Body of pancreas (tissue), 4 donors: ENCODE data around the gene KCNA10. TPM values are rescaled to one million over a fixed set of nuclear protein-coding genes. Genes with fewer than 3 reads are reported as not detected.

Source experiments
- ATAC-seq: fragments of 150-250 bp; one replicate; pipeline ENCODE4 v1.9.1; 2016
- DNase-seq, 4 donors: peaks; one replicate each; pipeline ENCODE4 v3.0.0-alpha.2; 2019
- H3K27ac ChIP-seq, 4 donors: fragments of 200-600 bp; sonication (generic); 1 replicate in 3 of 4; 2 replicates in 1 of 4; pipeline versions ENCODE4 v1.5.1 to v1.6.1; 2016 to 2019; ENCODE audit warnings: mild to moderate bottlenecking in 1 of 4, mixed read lengths in 1 of 4, moderate library complexity in 1 of 4
- H3K27me3 ChIP-seq, 2 donors: fragments of 200-600 bp; sonication (generic); one replicate each; pipeline ENCODE4 v1.6.0; 2016; ENCODE audit warnings: mild to moderate bottlenecking in 1 of 2
- H3K36me3 ChIP-seq, 2 donors: fragments of 200-600 bp; sonication (generic); replicated peaks in 1 of 2; 2 replicates each; pipeline ENCODE4 v1.5.1; 2016; ENCODE audit warnings: low read depth in 2 of 2; ENCODE audit not compliant: insufficient read depth in 1 of 2
- H3K4me1 ChIP-seq: fragments of 200-600 bp; sonication (generic); one replicate; pipeline ENCODE4 v1.6.0; 2016
- H3K4me3 ChIP-seq, 2 donors: fragments of 200-600 bp; sonication (generic); 1 replicate in 1 of 2; 2 replicates in 1 of 2; pipeline ENCODE4 v1.5.1; 2016 to 2019
- H3K9me3 ChIP-seq, 3 donors: fragments of 200-600 bp; sonication (generic); 1 replicate in 2 of 3; 2 replicates in 1 of 3; pipeline ENCODE4 v1.5.1; 2016
- POLR2A ChIP-seq, 3 donors: fragments of 450-650 bp; IDR thresholded peaks; one replicate each; pipeline ENCODE4 v1.6.1; 2016; ENCODE audit warnings: antibody characterized with exemption in 3 of 3, mild to moderate bottlenecking in 2 of 3
- WGBS, 2 donors: methylation state at CpG; one replicate each; pipeline ENCODE4 v1.1.5; 2017; 5-methylcytosine and 5-hydroxymethylcytosine counted together
- intact Hi-C: fragments of 100-400 bp; cut with DNase I; formaldehyde crosslinking; loops from one replicate; pipeline ENCODE4 v1.15.1; 2023
- total RNA-seq, 2 donors: library from RNA; depleted of rRNA; stranded (reverse); fragments of >200 nt; gene quantifications; one replicate each; pipeline ENCODE4 v1.1.0, GENCODE V29; 2016
- TF ChIP-seq, protein P1 (sequence below), 7 experiments: fragments of 450-650 bp in 4 of 7; fragments of 200-600 bp in 3 of 7; sonication (generic) in 3 of 7; IDR thresholded peaks; one replicate each; pipeline ENCODE4 v1.5.1; 2016 to 2019; ENCODE audit warnings: antibody characterized with exemption in 7 of 7

KCNA10 gene
- total RNA-seq, 2 donors from 2014 or later = not detected

- intact Hi-C loops = no loop called here
- Histone ChIP-seq H3K27me3 (no peaks in the 10 kb centered on the region), H3K27ac (no peak overlapping the region), H3K36me3 (no peaks in the 10 kb centered on the region), H3K9me3 (no peaks in the 10 kb centered on the region), H3K4me3 (no peak overlapping the region), H3K4me1 (no peaks in the 10 kb centered on the region)
- TF ChIP-seq, protein P1, sequence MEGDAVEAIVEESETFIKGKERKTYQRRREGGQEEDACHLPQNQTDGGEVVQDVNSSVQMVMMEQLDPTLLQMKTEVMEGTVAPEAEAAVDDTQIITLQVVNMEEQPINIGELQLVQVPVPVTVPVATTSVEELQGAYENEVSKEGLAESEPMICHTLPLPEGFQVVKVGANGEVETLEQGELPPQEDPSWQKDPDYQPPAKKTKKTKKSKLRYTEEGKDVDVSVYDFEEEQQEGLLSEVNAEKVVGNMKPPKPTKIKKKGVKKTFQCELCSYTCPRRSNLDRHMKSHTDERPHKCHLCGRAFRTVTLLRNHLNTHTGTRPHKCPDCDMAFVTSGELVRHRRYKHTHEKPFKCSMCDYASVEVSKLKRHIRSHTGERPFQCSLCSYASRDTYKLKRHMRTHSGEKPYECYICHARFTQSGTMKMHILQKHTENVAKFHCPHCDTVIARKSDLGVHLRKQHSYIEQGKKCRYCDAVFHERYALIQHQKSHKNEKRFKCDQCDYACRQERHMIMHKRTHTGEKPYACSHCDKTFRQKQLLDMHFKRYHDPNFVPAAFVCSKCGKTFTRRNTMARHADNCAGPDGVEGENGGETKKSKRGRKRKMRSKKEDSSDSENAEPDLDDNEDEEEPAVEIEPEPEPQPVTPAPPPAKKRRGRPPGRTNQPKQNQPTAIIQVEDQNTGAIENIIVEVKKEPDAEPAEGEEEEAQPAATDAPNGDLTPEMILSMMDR (IDR thresholded peaks at IDR 0.05) = no peak
- TF ChIP-seq POLR2A (IDR thresholded peaks at IDR 0.05) = no peak
- ATAC-seq (no peak), DNase-seq (no peak)
- 57 to 60% methylated on average over 1 to 2 of the region's 2 CpGs for WGBS, 2 donors
Measured at GRCh38 chr1:110547017-110547416, 28.0 kb upstream of the KCNA10 start.

- H3K27ac ChIP-seq = no peak overlapping the region
- ATAC-seq (no peak), DNase-seq (no peak)
- no peaks in the 10 kb centered on the region for H3K27me3 ChIP-seq
- H3K4me1 ChIP-seq = no peaks in the 10 kb centered on the region
- no peaks in the 10 kb centered on the region for H3K36me3 ChIP-seq
- H3K9me3 ChIP-seq = no peaks in the 10 kb centered on the region
- TF ChIP-seq, protein P1 (IDR thresholded peaks at IDR 0.05) = no peak
- TF ChIP-seq POLR2A (IDR thresholded peaks at IDR 0.05) = no peak
- intact Hi-C loops = no loop called here
- WGBS, 2 donors = 34 to 35% methylated on average over 2 of the region's 2 CpGs
- no peak overlapping the region for H3K4me3 ChIP-seq
Measured at GRCh38 chr1:110545492-110545891, 26.5 kb upstream of the KCNA10 start.

GRCh38 chr1:110544753-110545152 is 25.8 kb upstream of the KCNA10 start:
- Histone ChIP-seq H3K36me3 (no peaks in the 10 kb centered on the region), H3K9me3 (no peaks in the 10 kb centered on the region), H3K4me1 (no peaks in the 10 kb centered on the region), H3K27me3 (no peaks in the 10 kb centered on the region), H3K27ac (no peak overlapping the region), H3K4me3 (no peak overlapping the region)
- ATAC-seq (no peak), DNase-seq (no peak)
- 48 to 54% methylated on average over 3 of the region's 3 CpGs for WGBS, 2 donors
- TF ChIP-seq, protein P1 (IDR thresholded peaks at IDR 0.05) = no peak
- TF ChIP-seq POLR2A (IDR thresholded peaks at IDR 0.05) = no peak
- intact Hi-C loops = no loop called here

DNA sequence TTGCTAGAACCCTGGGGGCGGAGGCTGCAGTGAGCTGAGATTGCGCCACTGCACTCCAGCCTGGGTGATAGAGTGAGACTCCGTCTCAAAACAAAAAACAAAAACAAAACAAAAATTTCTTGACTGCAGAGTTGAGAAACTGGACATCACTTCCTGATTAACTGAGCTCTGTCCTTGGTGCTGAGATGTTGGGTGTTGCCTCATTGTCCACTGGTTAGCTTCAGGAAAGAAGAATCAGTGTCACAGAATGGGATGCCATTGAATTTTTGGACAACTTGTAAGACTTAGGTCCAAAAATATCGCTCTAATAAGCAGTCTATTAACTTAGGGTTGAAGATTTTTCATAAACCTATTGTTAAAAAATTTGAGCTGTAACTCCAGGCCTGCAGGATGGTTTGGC is 23.8 kb upstream of the KCNA10 start:
- Histone ChIP-seq H3K27me3 (no peaks in the 10 kb centered on the region), H3K9me3 (no peaks in the 10 kb centered on the region), H3K4me3 (no peak overlapping the region), H3K27ac (no peak overlapping the region), H3K36me3 (no peaks in the 10 kb centered on the region), H3K4me1 (no peaks in the 10 kb centered on the region)
- DNase-seq = no peak
- WGBS, 2 donors = 41 to 58% methylated on average over 4 of the region's 4 CpGs
- intact Hi-C loops = no loop called here
- no peak for ATAC-seq
- TF ChIP-seq, protein P1 (IDR thresholded peaks at IDR 0.05) = no peak
- no peak for TF ChIP-seq POLR2A (IDR thresholded peaks at IDR 0.05)

DNA sequence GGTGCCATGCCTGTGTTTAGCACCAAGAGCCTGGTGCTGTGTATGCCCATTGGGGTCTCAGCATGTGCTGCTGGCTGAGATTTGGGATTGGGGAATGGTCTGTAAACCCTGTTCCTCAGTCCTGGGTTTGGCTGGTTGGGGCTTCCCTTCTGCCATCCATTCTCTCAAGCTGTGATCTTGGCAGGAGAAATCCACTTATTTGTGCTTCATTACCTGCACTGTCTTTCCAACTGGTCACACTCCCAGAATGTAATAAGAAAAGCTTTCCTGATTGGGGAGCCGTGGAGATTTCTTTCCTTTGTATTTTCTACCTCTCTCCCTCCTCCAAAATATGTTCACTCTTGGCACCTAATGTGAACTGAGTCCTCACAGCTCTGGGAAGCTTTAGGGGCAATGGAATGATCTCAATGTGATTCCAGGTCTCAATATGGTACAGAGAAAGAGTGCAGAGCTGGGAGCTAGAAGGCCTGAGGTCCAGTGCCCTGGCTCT is 23.0 kb upstream of the KCNA10 start:
- H3K27me3 ChIP-seq = no peaks in the 10 kb centered on the region
- ATAC-seq = no peak
- 10 to 38% methylated on average over 1 of the region's 1 CpG for WGBS, 2 donors
- no peaks in the 10 kb centered on the region for H3K4me1 ChIP-seq
- DNase-seq = no peak
- intact Hi-C loops = no loop called here
- no peak overlapping the region for H3K4me3 ChIP-seq
- no peaks in the 10 kb centered on the region for H3K36me3 ChIP-seq
- no peak overlapping the region for H3K27ac ChIP-seq
- no peaks in the 10 kb centered on the region for H3K9me3 ChIP-seq
- TF ChIP-seq, protein P1 (IDR thresholded peaks at IDR 0.05) = no peak
- TF ChIP-seq POLR2A (IDR thresholded peaks at IDR 0.05) = no peak
